PC-9 (cell line): Measurements from ENCODE around the gene GPATCH2L. TPM values are rescaled to one million over a fixed set of nuclear protein-coding genes. Genes with fewer than 3 reads are reported as not detected.

Experiments
- BruUV-seq: library from RNA; stranded (reverse); fragments of 400-500 nt; replicated peaks from 2 replicates; lab custom pipeline; 2021; lab: Mats Ljungman, UMichigan
- CTCF ChIA-PET: fragments of 300-600 bp; sonication (Branson Sonifier 250); formaldehyde crosslinking; loops from one replicate; lab custom pipeline; 2022; ENCODE audit warnings: antibody characterized with exemption; lab: Charles Lee
- POLR2A ChIA-PET: fragments of 300-600 bp; sonication (Branson Sonifier 250); formaldehyde crosslinking; loops from one replicate; lab custom pipeline; 2022; ENCODE audit warnings: antibody characterized with exemption; ENCODE audit not compliant: unreplicated experiment; lab: Charles Lee
- DNase-seq, 2 experiments: peaks; one replicate each; pipeline versions ENCODE4 v3.0.0 to v3.0.0-alpha.2; 2015 to 2022; ENCODE audit warnings: mixed read lengths in 1 of 2
- H2AFZ ChIP-seq: fragments of 200-600 bp; sonication (generic); 2 replicates; pipeline ENCODE4 v1.8.1; 2017; ENCODE audit warnings: antibody characterized with exemption
- H3F3A ChIP-seq: fragments of 200-600 bp; sonication (generic); 2 replicates; pipeline ENCODE4 v1.8.1; 2017; ENCODE audit warnings: antibody characterized with exemption, mild to moderate bottlenecking, low read depth; ENCODE audit not compliant: insufficient read depth
- H3K27ac ChIP-seq: fragments of 200-600 bp; sonication (generic); 2 replicates; pipeline ENCODE4 v1.6.1; 2016; ENCODE audit warnings: mixed run types
- H3K27me3 ChIP-seq: fragments of 200-600 bp; sonication (generic); 2 replicates; pipeline ENCODE4 v1.6.1; 2016; ENCODE audit warnings: low read depth, mixed run types; ENCODE audit not compliant: insufficient read depth
- H3K36me3 ChIP-seq: fragments of 200-600 bp; sonication (generic); 2 replicates; pipeline ENCODE4 v1.6.1; 2016; ENCODE audit warnings: low read depth, mixed run types
- H3K4me1 ChIP-seq: fragments of 200-600 bp; sonication (generic); replicated peaks from 2 replicates; pipeline ENCODE4 v1.6.1; 2016; ENCODE audit warnings: mixed run types; ENCODE audit not compliant: insufficient read depth
- H3K4me2 ChIP-seq: fragments of 200-600 bp; sonication (generic); 2 replicates; pipeline ENCODE4 v1.6.1; 2017; ENCODE audit warnings: mixed run types
- H3K4me3 ChIP-seq: fragments of 200-600 bp; sonication (generic); 2 replicates; pipeline ENCODE4 v1.6.1; 2016; ENCODE audit warnings: mixed run types
- H3K79me2 ChIP-seq: fragments of 200-600 bp; sonication (generic); 2 replicates; pipeline ENCODE4 v1.6.1; 2017; ENCODE audit warnings: low read depth, mixed run types
- H3K9me2 ChIP-seq: fragments of 200-600 bp; sonication (generic); 2 replicates; pipeline ENCODE4 v1.8.1; 2017; ENCODE audit warnings: mild to moderate bottlenecking; ENCODE audit not compliant: insufficient read depth
- H3K9me3 ChIP-seq: fragments of 200-600 bp; sonication (generic); 2 replicates; pipeline ENCODE4 v1.8.1; 2016; ENCODE audit warnings: low read depth; ENCODE audit not compliant: insufficient read depth
- H4K20me1 ChIP-seq: fragments of 200-600 bp; sonication (generic); 2 replicates; pipeline ENCODE4 v1.8.1; 2017; ENCODE audit not compliant: insufficient read depth
- EZH2 ChIP-seq: fragments of 200-600 bp; sonication (generic); IDR thresholded peaks from 2 replicates; pipeline ENCODE4 v1.8.0; 2017; ENCODE audit warnings: antibody characterized with exemption, low read depth
- intact Hi-C: fragments of 100-400 bp; cut with micrococcal nuclease; formaldehyde crosslinking; loops from one replicate; pipeline ENCODE4 v1.10.0; 2022; ENCODE audit not compliant: unreplicated experiment
- total RNA-seq: library from RNA; stranded (reverse); gene quantifications from 2 replicates; pipeline ENCODE4 v1.2.3, GENCODE V29; 2021
- TF ChIP-seq, protein P1 (sequence below): fragments of 200-600 bp; sonication (generic); conservative IDR thresholded peaks from 2 replicates; pipeline ENCODE4 v1.6.1; 2017; ENCODE audit warnings: mixed run types, antibody characterized with exemption, mild to moderate bottlenecking, moderate library complexity

Gene GPATCH2L
- total RNA-seq, 1 experiment from 2014 or later = 124 TPM

DNA sequence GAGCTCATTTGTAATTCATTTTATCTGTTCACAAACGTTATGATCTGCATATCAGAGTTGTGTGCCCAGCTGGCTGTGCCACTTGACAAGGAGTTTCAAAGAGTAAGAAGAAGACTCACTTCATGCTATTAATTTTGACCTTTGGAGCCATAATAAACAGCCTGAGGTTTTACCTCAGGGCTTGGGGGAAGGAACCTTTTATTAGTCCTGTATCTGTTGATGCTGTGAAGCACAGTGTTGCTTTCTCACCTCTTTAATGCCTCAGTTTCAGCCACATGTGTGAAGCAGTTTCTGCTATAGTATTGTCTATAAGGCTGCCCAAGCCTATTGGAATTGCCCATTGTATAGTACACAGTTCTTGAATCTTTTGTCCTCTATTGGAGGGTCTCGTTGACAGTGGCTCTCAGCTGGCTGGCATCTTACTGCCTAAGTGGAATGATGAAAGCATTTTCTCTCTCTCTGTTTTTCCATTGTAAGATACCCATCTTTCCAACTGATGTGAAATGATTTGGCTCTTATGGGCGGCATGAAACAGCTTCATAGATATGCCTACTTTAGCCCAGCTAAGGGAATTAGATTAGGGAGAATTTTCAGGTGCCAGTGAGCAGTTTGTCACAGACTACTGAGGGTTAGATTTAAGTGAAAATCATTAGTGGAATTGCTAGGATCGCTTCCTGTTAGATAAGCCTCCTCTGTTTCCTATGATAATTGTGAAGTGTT, 34.7 kb downstream of the GPATCH2L start:
- no TSS peak for BruUV-seq
- H3K36me3 ChIP-seq = peaks cover 46% of the 10 kb centered on the region
- no peak overlapping the region for H3K4me2 ChIP-seq
- H3K4me1 ChIP-seq = no peaks in the 10 kb centered on the region
- no peak for TF ChIP-seq EZH2
- TF ChIP-seq, protein P1, sequence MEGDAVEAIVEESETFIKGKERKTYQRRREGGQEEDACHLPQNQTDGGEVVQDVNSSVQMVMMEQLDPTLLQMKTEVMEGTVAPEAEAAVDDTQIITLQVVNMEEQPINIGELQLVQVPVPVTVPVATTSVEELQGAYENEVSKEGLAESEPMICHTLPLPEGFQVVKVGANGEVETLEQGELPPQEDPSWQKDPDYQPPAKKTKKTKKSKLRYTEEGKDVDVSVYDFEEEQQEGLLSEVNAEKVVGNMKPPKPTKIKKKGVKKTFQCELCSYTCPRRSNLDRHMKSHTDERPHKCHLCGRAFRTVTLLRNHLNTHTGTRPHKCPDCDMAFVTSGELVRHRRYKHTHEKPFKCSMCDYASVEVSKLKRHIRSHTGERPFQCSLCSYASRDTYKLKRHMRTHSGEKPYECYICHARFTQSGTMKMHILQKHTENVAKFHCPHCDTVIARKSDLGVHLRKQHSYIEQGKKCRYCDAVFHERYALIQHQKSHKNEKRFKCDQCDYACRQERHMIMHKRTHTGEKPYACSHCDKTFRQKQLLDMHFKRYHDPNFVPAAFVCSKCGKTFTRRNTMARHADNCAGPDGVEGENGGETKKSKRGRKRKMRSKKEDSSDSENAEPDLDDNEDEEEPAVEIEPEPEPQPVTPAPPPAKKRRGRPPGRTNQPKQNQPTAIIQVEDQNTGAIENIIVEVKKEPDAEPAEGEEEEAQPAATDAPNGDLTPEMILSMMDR = no peak
- H4K20me1 ChIP-seq = peaks cover 21% of the 10 kb centered on the region
- H3K9me2 ChIP-seq = no peaks in the 10 kb centered on the region
- POLR2A ChIA-PET = interaction anchor here (0.6 kb wide), 1 partner anchor 1571 kb away, joined by 3 read pairs; no protein-coding TSS in a partner anchor
- no peak for DNase-seq
- no peak overlapping the region for H3K27ac ChIP-seq
- H3K79me2 ChIP-seq = no peaks in the 10 kb centered on the region
- peaks cover 3% of the 10 kb centered on the region; the same call in 1 of the 2 replicates for H3F3A ChIP-seq
- no peaks in the 10 kb centered on the region for H3K9me3 ChIP-seq
- no peaks in the 10 kb centered on the region for H3K27me3 ChIP-seq
- H3K4me3 ChIP-seq = no peak overlapping the region
- CTCF ChIA-PET = interaction anchor here (0.6 kb wide), 1 partner anchor 10 kb away, joined by 3 read pairs; no protein-coding TSS in a partner anchor
- H2AFZ ChIP-seq = no peak overlapping the region
- intact Hi-C loops = no loop called here

DNA sequence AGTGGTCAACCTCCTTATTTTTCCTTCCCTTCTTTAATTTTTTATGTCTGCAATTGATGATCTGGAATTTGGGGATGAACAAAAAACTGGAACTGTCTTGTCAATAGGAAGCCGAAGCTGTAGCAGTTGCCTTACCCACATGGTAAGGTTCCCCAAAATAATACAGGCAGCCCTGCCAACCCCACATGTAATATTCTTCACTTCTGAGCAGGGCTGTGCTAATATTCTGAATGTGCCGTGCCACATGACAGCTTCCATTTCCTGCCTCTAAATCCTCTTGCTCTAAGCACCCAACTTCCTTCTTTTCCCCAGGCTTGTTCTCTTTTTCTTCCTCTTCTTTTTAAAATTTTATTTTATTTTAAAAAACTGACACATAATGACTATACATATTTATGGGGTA, 39.6 kb downstream of the GPATCH2L start:
- Histone ChIP-seq H3K4me3 (no peak overlapping the region), H3F3A (peaks cover 6% of the 10 kb centered on the region; the same call in 1 of the 2 replicates), H3K9me3 (no peaks in the 10 kb centered on the region), H4K20me1 (peaks cover 14% of the 10 kb centered on the region), H3K36me3 (peaks cover 63% of the 10 kb centered on the region), H3K27me3 (no peaks in the 10 kb centered on the region), H3K4me2 (no peak overlapping the region), H3K27ac (no peak overlapping the region), H3K9me2 (no peaks in the 10 kb centered on the region), H3K4me1 (no peaks in the 10 kb centered on the region), H3K79me2 (no peaks in the 10 kb centered on the region), H2AFZ (no peak overlapping the region)
- ChIA-PET CTCF (no interaction called here), POLR2A (interaction anchor here (0.7 kb wide), 1 partner anchor 617 kb away, joined by 8 read pairs; no protein-coding TSS in a partner anchor)
- intact Hi-C loops = no loop called here
- TF ChIP-seq, protein P1 = no peak
- no peak for TF ChIP-seq EZH2
- no peak for DNase-seq
- BruUV-seq = no TSS peak

DNA sequence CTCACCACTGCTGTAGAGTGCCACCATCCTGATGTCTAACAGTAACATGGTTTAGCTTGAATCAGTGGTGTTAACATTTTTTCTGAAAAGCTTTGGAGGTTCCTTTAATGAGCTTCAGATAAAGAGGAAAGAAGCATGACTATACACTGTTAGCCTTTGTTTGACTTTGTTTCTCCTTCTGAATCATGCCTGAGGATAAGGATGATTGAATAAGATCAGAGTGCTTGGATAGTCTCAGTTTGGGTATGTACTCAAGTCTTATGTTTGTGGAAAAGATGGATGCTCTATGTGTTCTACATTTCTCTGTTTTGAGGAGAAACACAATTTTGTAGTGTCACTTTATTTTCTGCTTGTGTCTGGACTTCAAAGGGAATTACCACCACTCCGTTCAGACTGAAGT, 42.0 kb downstream of the GPATCH2L start:
- Histone ChIP-seq H3K27me3 (no peaks in the 10 kb centered on the region), H3F3A (peaks cover 6% of the 10 kb centered on the region; the same call in 1 of the 2 replicates), H3K4me3 (no peak overlapping the region), H3K36me3 (peaks cover 62% of the 10 kb centered on the region), H4K20me1 (peaks cover 13% of the 10 kb centered on the region), H3K79me2 (no peaks in the 10 kb centered on the region), H3K4me2 (no peak overlapping the region), H3K9me2 (no peaks in the 10 kb centered on the region), H3K4me1 (no peaks in the 10 kb centered on the region), H2AFZ (no peak overlapping the region), H3K27ac (no peak overlapping the region), H3K9me3 (no peaks in the 10 kb centered on the region)
- intact Hi-C loops = no loop called here
- ChIA-PET CTCF (interaction anchor here (0.7 kb wide), 1 partner anchor 14 kb away, joined by 4 read pairs; no protein-coding TSS in a partner anchor), POLR2A (interaction anchor here (0.6 kb wide), 1 partner anchor 204 kb away, joined by 4 read pairs; no protein-coding TSS in a partner anchor)
- TF ChIP-seq EZH2 = no peak
- TF ChIP-seq, protein P1 = no peak
- DNase-seq = no peak
- no TSS peak for BruUV-seq
